Esophagus muscularis mucosa (tissue), 4 donors: Measurements from ENCODE around the gene SUPV3L1.

Experiments
- CTCF ChIP-seq, 3 experiments: fragments of 200-600 bp in 2 of 3; fragments of 450-650 bp in 1 of 3; sonication (generic) in 2 of 3; IDR thresholded peaks; one replicate each; pipeline ENCODE4 v1.5.1; 2017 to 2019; ENCODE audit warnings: antibody characterized with exemption in 3 of 3, mild to moderate bottlenecking in 2 of 3, moderate library complexity in 1 of 3
- EP300 ChIP-seq: sonication (generic); formaldehyde crosslinking; IDR thresholded peaks from one replicate; pipeline ENCODE4 v1.6.1; 2017; ENCODE audit warnings: antibody characterized with exemption
- POLR2A ChIP-seq: fragments of 450-650 bp; IDR thresholded peaks from one replicate; pipeline ENCODE4 v1.6.1; 2017; ENCODE audit warnings: antibody characterized with exemption, moderate library complexity, mild to moderate bottlenecking, low read depth
- POLR2AphosphoS5 ChIP-seq, 2 donors: sonication (generic); formaldehyde crosslinking; IDR thresholded peaks; one replicate each; pipeline ENCODE4 v1.6.1; 2017; ENCODE audit warnings: antibody characterized with exemption in 2 of 2

GRCh38 chr10:69216577-69217118 is 36.6 kb downstream of the SUPV3L1 start:
- TF ChIP-seq POLR2AphosphoS5 (IDR thresholded peaks at IDR 0.05): no peak
- TF ChIP-seq CTCF (IDR thresholded peaks at IDR 0.05): no peak
- no peak for TF ChIP-seq EP300
- no peak for TF ChIP-seq POLR2A
